NT2/D1 (cell line): ENCODE measurements around the gene ZBTB45.
A peak's percentile ranks its signal among the peaks of the same experiment; 100 is the strongest.
"Not testable (repeated sequence)": the region's sequence is repeated elsewhere in the genome, so short reads cannot be mapped to it uniquely, and the experiment has no call there.

Experiments
- DNase-seq: peaks from one replicate; pipeline ENCODE4 v3.0.0-alpha.2; 2011; ENCODE audit warnings: low read depth, low spot score
- H3K27me3 ChIP-seq: 2 replicates; pipeline ENCODE4 v1.6.0; 2011; ENCODE audit warnings: mild to moderate bottlenecking; ENCODE audit not compliant: insufficient read length, insufficient read depth
- H3K36me3 ChIP-seq: 2 replicates; pipeline ENCODE4 v1.6.1; 2011; ENCODE audit warnings: mild to moderate bottlenecking, low read length, mixed read lengths; ENCODE audit not compliant: insufficient read depth, insufficient read length
- H3K4me1 ChIP-seq: 2 replicates; pipeline ENCODE4 v1.5.1; 2011; ENCODE audit not compliant: insufficient read depth, insufficient read length
- H3K4me3 ChIP-seq: 2 replicates; pipeline ENCODE4 v1.5.1; 2011; ENCODE audit warnings: low read depth; ENCODE audit not compliant: insufficient read length
- H3K9ac ChIP-seq: 2 replicates; pipeline ENCODE4 v1.6.0; 2011; ENCODE audit warnings: low read depth; ENCODE audit not compliant: insufficient read length
- H3K9me3 ChIP-seq: 2 replicates; pipeline ENCODE4 v1.5.1; 2011; ENCODE audit warnings: mild to moderate bottlenecking, low read length; ENCODE audit not compliant: insufficient read depth
- SUZ12 ChIP-seq: IDR thresholded peaks from 2 replicates; pipeline ENCODE4 v1.6.1; 2011; ENCODE audit not compliant: insufficient read length, insufficient read depth; ENCODE audit errors: extremely low read depth
- YY1 ChIP-seq: IDR thresholded peaks from 2 replicates; pipeline ENCODE4 v1.6.1; 2011; ENCODE audit not compliant: insufficient read length, insufficient read depth
- ZNF274 ChIP-seq: IDR thresholded peaks from 2 replicates; pipeline ENCODE4 v1.6.1; 2011; ENCODE audit warnings: mild to moderate bottlenecking, low read depth, low read length

Gene ZBTB45

GRCh38 chr19:58500242-58500641 is 19.4 kb downstream of the ZBTB45 start:
- no peaks in the 10 kb centered on the region for H3K36me3 ChIP-seq
- DNase-seq: no peak
- peaks cover 5% of the 10 kb centered on the region for H3K4me1 ChIP-seq
- no peaks in the 10 kb centered on the region for H3K27me3 ChIP-seq
- H3K4me3 ChIP-seq: peak overlapping the region; percentile 59
- no peak for TF ChIP-seq ZNF274
- TF ChIP-seq YY1: no peak
- no peak for TF ChIP-seq SUZ12
- H3K9ac ChIP-seq: peak overlapping the region; percentile 86
- no peaks in the 10 kb centered on the region; the same call in 1 of the 2 replicates for H3K9me3 ChIP-seq

GRCh38 chr19:58499021-58499927 is 20.3 kb downstream of the ZBTB45 start:
- H3K9ac ChIP-seq: peak overlapping the region; percentile 88
- no peaks in the 10 kb centered on the region for H3K36me3 ChIP-seq
- no peak for TF ChIP-seq SUZ12
- no peak for TF ChIP-seq YY1
- no peak for TF ChIP-seq ZNF274
- peaks cover 5% of the 10 kb centered on the region for H3K4me1 ChIP-seq
- peak; percentile 95 for DNase-seq
- H3K4me3 ChIP-seq: peak overlapping the region; percentile 59
- no peaks in the 10 kb centered on the region for H3K27me3 ChIP-seq
- H3K9me3 ChIP-seq: no peaks in the 10 kb centered on the region; the same call in 1 of the 2 replicates

- Histone ChIP-seq H3K4me3 (peak overlapping the region; percentile 49), H3K27me3 (no peaks in the 10 kb centered on the region), H3K9me3 (no peaks in the 10 kb centered on the region; the same call in 1 of the 2 replicates), H3K4me1 (peaks cover 5% of the 10 kb centered on the region), H3K9ac (peak overlapping the region; percentile 88), H3K36me3 (no peaks in the 10 kb centered on the region)
- no peak for TF ChIP-seq YY1
- TF ChIP-seq SUZ12: no peak
- no peak for TF ChIP-seq ZNF274
- DNase-seq: no peak
These were observed 21.1 kb downstream of the ZBTB45 start for GRCh38 chr19:58498316-58499020.

- H3K4me1 ChIP-seq: peaks cover 5% of the 10 kb centered on the region
- no peaks in the 10 kb centered on the region; the same call in 1 of the 2 replicates for H3K9me3 ChIP-seq
- H3K27me3 ChIP-seq: no peaks in the 10 kb centered on the region
- TF ChIP-seq SUZ12 (no peak), YY1 (no peak), ZNF274 (no peak)
- no peak overlapping the region for H3K9ac ChIP-seq
- no peak for DNase-seq
- H3K36me3 ChIP-seq: no peaks in the 10 kb centered on the region
- no peak overlapping the region for H3K4me3 ChIP-seq
These were observed 21.9 kb downstream of the ZBTB45 start for GRCh38 chr19:58497634-58498170.

- no peak for TF ChIP-seq YY1
- Histone ChIP-seq H3K27me3 (no peaks in the 10 kb centered on the region), H3K9me3 (no peaks in the 10 kb centered on the region), H3K36me3 (no peaks in the 10 kb centered on the region), H3K4me1 (no peaks in the 10 kb centered on the region), H3K4me3 (no peak overlapping the region), H3K9ac (no peak overlapping the region)
- DNase-seq: no peak
These were observed 27.3 kb downstream of the ZBTB45 start for GRCh38 chr19:58492265-58492664.

- TF ChIP-seq SUZ12 (no peak), ZNF274 (no peak), YY1 (no peak)
- Histone ChIP-seq H3K4me3 (no peak overlapping the region), H3K9ac (no peak overlapping the region), H3K4me1 (no peaks in the 10 kb centered on the region), H3K9me3 (no peaks in the 10 kb centered on the region), H3K27me3 (no peaks in the 10 kb centered on the region), H3K36me3 (no peaks in the 10 kb centered on the region)
- no peak for DNase-seq
These were observed 28.2 kb downstream of the ZBTB45 start for GRCh38 chr19:58491393-58491792.

GRCh38 chr19:58484349-58484748 is 35.3 kb downstream of the ZBTB45 start:
- not testable (repeated sequence) for H3K9me3 ChIP-seq, DNase-seq, H3K4me1 ChIP-seq, H3K9ac ChIP-seq, H3K4me3 ChIP-seq, H3K36me3 ChIP-seq, H3K27me3 ChIP-seq
